Pulmonary artery endothelial cell (primary cell): ENCODE data around the gene CDKAL1. TPM values are rescaled to one million over a fixed set of nuclear protein-coding genes. Genes with fewer than 3 reads are reported as not detected.
"Not testable (repeated sequence)": the region's sequence is repeated elsewhere in the genome, so short reads cannot be mapped to it uniquely, and the experiment has no call there.

ENCODE experiments used
- DNase-seq: peaks from one replicate; pipeline ENCODE4 v3.0.0-alpha.2; 2011; ENCODE audit warnings: low read depth, low spot score
- total RNA-seq: library from RNA; depleted of rRNA; stranded (reverse); fragments of >200 nt; gene quantifications from 2 replicates; pipeline ENCODE4 v1.2.3, GENCODE V29; 2014

CDKAL1 gene
- total RNA-seq, 1 donor from 2014 or later = 21.8 TPM

- DNase-seq = no peak
Measured at GRCh38 chr6:21053612-21054011, 519.4 kb downstream of the CDKAL1 start.

- not testable (repeated sequence) for DNase-seq
Measured at GRCh38 chr6:21055480-21055879, 521.2 kb downstream of the CDKAL1 start.

- no peak for DNase-seq
Measured at GRCh38 chr6:21061892-21062291, 527.6 kb downstream of the CDKAL1 start.

GRCh38 chr6:21064756-21065340 lies 530.6 kb downstream of the CDKAL1 start:
- no peak for DNase-seq

GRCh38 chr6:21067521-21067920 lies 533.3 kb downstream of the CDKAL1 start:
- DNase-seq = peak; percentile 67

- DNase-seq = no peak
Measured at GRCh38 chr6:21070620-21071019, 536.4 kb downstream of the CDKAL1 start.

GRCh38 chr6:21071780-21072468 lies 537.7 kb downstream of the CDKAL1 start:
- no peak for DNase-seq

- DNase-seq = no peak
Measured at GRCh38 chr6:21073318-21073839, 539.1 kb downstream of the CDKAL1 start.

- no peak for DNase-seq
Measured at GRCh38 chr6:21074484-21074883, 540.2 kb downstream of the CDKAL1 start.

GRCh38 chr6:21075986-21076385 lies 541.7 kb downstream of the CDKAL1 start:
- no peak for DNase-seq

GRCh38 chr6:21078497-21078896 lies 544.2 kb downstream of the CDKAL1 start:
- no peak for DNase-seq

- no peak for DNase-seq
Measured at GRCh38 chr6:21079468-21080048, 545.3 kb downstream of the CDKAL1 start.

GRCh38 chr6:21080221-21080620 lies 546.0 kb downstream of the CDKAL1 start:
- no peak for DNase-seq

- DNase-seq = no peak
Measured at GRCh38 chr6:21082091-21082490, 547.8 kb downstream of the CDKAL1 start.

GRCh38 chr6:21083708-21084107 lies 549.5 kb downstream of the CDKAL1 start:
- no peak for DNase-seq

- DNase-seq = no peak
Measured at GRCh38 chr6:21084656-21085055, 550.4 kb downstream of the CDKAL1 start.

- no peak for DNase-seq
Measured at GRCh38 chr6:21085211-21085610, 551.0 kb downstream of the CDKAL1 start.

GRCh38 chr6:21085643-21086042 lies 551.4 kb downstream of the CDKAL1 start:
- no peak for DNase-seq

GRCh38 chr6:21087188-21087587 lies 552.9 kb downstream of the CDKAL1 start:
- DNase-seq = no peak

- no peak for DNase-seq
Measured at GRCh38 chr6:21091411-21091810, 557.2 kb downstream of the CDKAL1 start.

- not testable (repeated sequence) for DNase-seq
Measured at GRCh38 chr6:21092231-21092772, 558.0 kb downstream of the CDKAL1 start.

- DNase-seq = no peak
Measured at GRCh38 chr6:21095462-21095861, 561.2 kb downstream of the CDKAL1 start.
